Stimulated activated CD4-positive, alpha-beta T cell treated with anti-CD3 and anti-CD28 coated beads, Interleukin-4, amount 100 ng/mL, for 4 hours (primary cell): ENCODE results near the gene SH2B3.

Source experiments
- DNase-seq, 2 experiments: peaks; one replicate each; pipeline ENCODE4 v3.0.0-alpha.2; 2020

SH2B3 gene

GRCh38 chr12:111428728-111429175 is 23.0 kb downstream of the SH2B3 start:
- DNase-seq: peak in 1 of 2 experiments; percentile 32

GRCh38 chr12:111429828-111430432 is 24.2 kb downstream of the SH2B3 start:
- peak; percentile 54 to 66 for DNase-seq

GRCh38 chr12:111430433-111431353 is 25.0 kb downstream of the SH2B3 start:
- DNase-seq: peak; percentile 64 to 78

GRCh38 chr12:111431772-111432171 is 26.0 kb downstream of the SH2B3 start:
- DNase-seq: no peak

GRCh38 chr12:111434049-111434448 is 28.3 kb downstream of the SH2B3 start:
- no peak for DNase-seq

GRCh38 chr12:111434680-111435338 is 29.1 kb downstream of the SH2B3 start:
- peak; percentile 70 to 89 for DNase-seq

GRCh38 chr12:111435661-111436201 is 30.0 kb downstream of the SH2B3 start:
- DNase-seq: no peak

GRCh38 chr12:111436266-111436665 is 30.5 kb downstream of the SH2B3 start:
- DNase-seq: no peak

GRCh38 chr12:111436811-111437210 is 31.1 kb downstream of the SH2B3 start:
- DNase-seq: no peak

GRCh38 chr12:111437816-111438454 is 32.2 kb downstream of the SH2B3 start:
- no peak for DNase-seq

- peak; percentile 44 to 51 for DNase-seq
Observed at GRCh38 chr12:111438481-111438880, 32.8 kb downstream of the SH2B3 start.

GRCh38 chr12:111439657-111440151 is 34.0 kb downstream of the SH2B3 start:
- no peak for DNase-seq

- DNase-seq: no peak
Observed at GRCh38 chr12:111440152-111440551, 34.4 kb downstream of the SH2B3 start.

- no peak for DNase-seq
Observed at GRCh38 chr12:111440631-111441030, 34.9 kb downstream of the SH2B3 start.

- DNase-seq: no peak
Observed at GRCh38 chr12:111441107-111441928, 35.6 kb downstream of the SH2B3 start.

- DNase-seq: no peak
Observed at GRCh38 chr12:111442301-111443045, 36.8 kb downstream of the SH2B3 start.

GRCh38 chr12:111443086-111443485 is 37.4 kb downstream of the SH2B3 start:
- no peak for DNase-seq

GRCh38 chr12:111443586-111443985 is 37.9 kb downstream of the SH2B3 start:
- DNase-seq: peak in 1 of 2 experiments; percentile 56

GRCh38 chr12:111444314-111444924 is 38.7 kb downstream of the SH2B3 start:
- no peak for DNase-seq
